HG03469 (cell line): Measurements from ENCODE around the gene DIP2B.
"Not testable (repeated sequence)": the region's sequence is repeated elsewhere in the genome, so short reads cannot be mapped to it uniquely, and the experiment has no call there.

ENCODE experiments used
- ATAC-seq: cut with Tn5 transposase; IDR thresholded peaks from one replicate; pipeline ENCODE4 v1.9.1; 2021; ENCODE audit warnings: mild to moderate bottlenecking, moderate library complexity, moderate number of reproducible peaks; ENCODE audit not compliant: unreplicated experiment

Gene DIP2B

GRCh38 chr12:50518090-50518489 lies 13.3 kb downstream of the DIP2B start:
- no peak for ATAC-seq

GRCh38 chr12:50519353-50519752 lies 14.6 kb downstream of the DIP2B start:
- ATAC-seq = no peak

GRCh38 chr12:50520416-50521207 lies 15.8 kb downstream of the DIP2B start:
- no peak for ATAC-seq

- not testable (repeated sequence) for ATAC-seq
These were observed 17.0 kb downstream of the DIP2B start for GRCh38 chr12:50521781-50522180.

- ATAC-seq = no peak
These were observed 19.0 kb downstream of the DIP2B start for GRCh38 chr12:50523772-50524171.

- no peak for ATAC-seq
These were observed 19.8 kb downstream of the DIP2B start for GRCh38 chr12:50524621-50525020.

GRCh38 chr12:50525422-50525821 lies 20.6 kb downstream of the DIP2B start:
- no peak for ATAC-seq

GRCh38 chr12:50527359-50527726 lies 22.6 kb downstream of the DIP2B start:
- ATAC-seq = no peak

GRCh38 chr12:50528800-50529199 lies 24.0 kb downstream of the DIP2B start:
- ATAC-seq = no peak

GRCh38 chr12:50529345-50529744 lies 24.6 kb downstream of the DIP2B start:
- no peak for ATAC-seq

GRCh38 chr12:50530532-50530931 lies 25.7 kb downstream of the DIP2B start:
- no peak for ATAC-seq

GRCh38 chr12:50533203-50533584 lies 28.4 kb downstream of the DIP2B start:
- ATAC-seq = no peak

- no peak for ATAC-seq
These were observed 29.2 kb downstream of the DIP2B start for GRCh38 chr12:50533971-50534370.

GRCh38 chr12:50536831-50537537 lies 32.2 kb downstream of the DIP2B start:
- ATAC-seq = no peak

GRCh38 chr12:50537538-50537919 lies 32.7 kb downstream of the DIP2B start:
- no peak for ATAC-seq

- ATAC-seq = no peak
These were observed 33.4 kb downstream of the DIP2B start for GRCh38 chr12:50538182-50538581.

- ATAC-seq = no peak
These were observed 36.4 kb downstream of the DIP2B start for GRCh38 chr12:50541139-50541538.

- ATAC-seq = no peak
These were observed 37.7 kb downstream of the DIP2B start for GRCh38 chr12:50542448-50542847.

- not testable (repeated sequence) for ATAC-seq
These were observed 38.4 kb downstream of the DIP2B start for GRCh38 chr12:50543188-50543587.

GRCh38 chr12:50545213-50545612 lies 40.4 kb downstream of the DIP2B start:
- no peak for ATAC-seq

GRCh38 chr12:50545786-50546185 lies 41.0 kb downstream of the DIP2B start:
- no peak for ATAC-seq
